Endothelial cell of umbilical vein (primary cell): ENCODE results near the gene SCAPER. TPM values are rescaled to one million over a fixed set of nuclear protein-coding genes. Genes with fewer than 3 reads are reported as not detected.

Source experiments
- BruUV-seq: library from RNA; stranded (reverse); fragments of 400-500 nt; replicated peaks from 2 replicates; lab custom pipeline; 2021; lab: Mats Ljungman, UMichigan
- CTCF ChIA-PET: fragments of 300-600, 350-600 bp; sonication (Branson Sonifier 250); formaldehyde crosslinking; loops from one replicate; lab custom pipeline; 2021; ENCODE audit warnings: antibody characterized with exemption, inconsistent platforms; lab: Charles Lee
- POLR2A ChIA-PET: fragments of 300-600, 350-600 bp; sonication (Branson Sonifier 250); formaldehyde crosslinking; loops from one replicate; lab custom pipeline; 2021; ENCODE audit warnings: antibody characterized with exemption, inconsistent platforms; lab: Charles Lee
- DNase-seq: peaks from one replicate; pipeline ENCODE4 v3.0.0-alpha.2; 2011; ENCODE audit warnings: low read depth, low spot score
- FAIRE-seq: peaks from 2 replicates; lab custom pipeline; 2011; peaks lifted over from hg19 to GRCh38; lab: Jason Lieb, UNC
- H2AFZ ChIP-seq: 2 replicates; pipeline ENCODE4 v1.6.0; 2012; ENCODE audit warnings: low read depth, low read length, control low read depth, inconsistent platforms
- H3K27ac ChIP-seq: 2 replicates; pipeline ENCODE4 v1.5.1; 2011; ENCODE audit warnings: low read depth, mild to moderate bottlenecking, control low read depth, low read length, moderate library complexity; ENCODE audit not compliant: insufficient read depth
- H3K27me3 ChIP-seq, 2 experiments: 2 replicates each; pipeline versions ENCODE4 v1.6.0 to v1.6.1; 2011; ENCODE audit warnings: low read length in 2 of 2, mixed read lengths in 1 of 2; ENCODE audit not compliant: control insufficient read depth in 2 of 2, insufficient read depth in 2 of 2
- H3K36me3 ChIP-seq, 2 experiments: 2 replicates in 1 of 2; 3 replicates in 1 of 2; pipeline ENCODE4 v1.5.1; 2011; ENCODE audit warnings: low read length in 2 of 2, mild to moderate bottlenecking in 1 of 2, moderate library complexity in 1 of 2; ENCODE audit not compliant: control insufficient read depth in 2 of 2, insufficient read depth in 2 of 2; ENCODE audit errors: extremely low read depth in 1 of 2
- H3K4me1 ChIP-seq: 3 replicates; pipeline ENCODE4 v1.5.1; 2011; ENCODE audit warnings: mild to moderate bottlenecking, low read length; ENCODE audit not compliant: control insufficient read depth, insufficient read depth; ENCODE audit errors: extremely low read depth
- H3K4me2 ChIP-seq: 2 replicates; pipeline ENCODE4 v1.6.1; 2011; ENCODE audit warnings: low read length, control low read depth, mixed read lengths; ENCODE audit not compliant: insufficient read depth
- H3K4me3 ChIP-seq, 3 experiments: fragments of 200-600 bp in 1 of 3; sonication (generic), shearing (Covaris generic) in 1 of 3; replicated peaks in 1 of 3; 2 replicates each; pipeline ENCODE4 v1.5.1; 2011 to 2016; ENCODE audit warnings: control low read depth in 3 of 3, low read length in 3 of 3, mild to moderate bottlenecking in 2 of 3, inconsistent platforms in 1 of 3, low read depth in 1 of 3, moderate library complexity in 1 of 3; ENCODE audit not compliant: insufficient read depth in 1 of 3
- H3K79me2 ChIP-seq: 2 replicates; pipeline ENCODE4 v1.6.0; 2012; ENCODE audit warnings: low read length, inconsistent platforms; ENCODE audit not compliant: control insufficient read depth, insufficient read depth
- H3K9ac ChIP-seq: replicated peaks from 2 replicates; pipeline ENCODE3; 2011; ENCODE audit warnings: low read length, control low read depth; ENCODE audit not compliant: insufficient read depth; ENCODE audit errors: extremely low read depth
- H3K9me1 ChIP-seq: replicated peaks from 3 replicates; pipeline ENCODE4 v1.6.0; 2011; ENCODE audit warnings: mild to moderate bottlenecking, low read length; ENCODE audit not compliant: control insufficient read depth, insufficient read depth; ENCODE audit errors: extremely low read depth
- H3K9me3 ChIP-seq: replicated peaks from 2 replicates; pipeline ENCODE4 v1.5.1; 2012; ENCODE audit warnings: low read length, inconsistent platforms; ENCODE audit not compliant: control insufficient read depth, insufficient read depth
- H4K20me1 ChIP-seq: replicated peaks from 2 replicates; pipeline ENCODE3; 2011; ENCODE audit warnings: mild to moderate bottlenecking, low read length; ENCODE audit not compliant: control insufficient read depth, insufficient read depth; ENCODE audit errors: extremely low read depth
- GATA2 ChIP-seq: IDR thresholded peaks from 2 replicates; pipeline ENCODE4 v1.7.0; 2011; ENCODE audit warnings: low read depth, mild to moderate bottlenecking, moderate library complexity, mixed read lengths, low read length; ENCODE audit not compliant: insufficient read length, insufficient read depth
- JUN ChIP-seq: IDR thresholded peaks from 2 replicates; pipeline ENCODE4 v1.6.1; 2011; ENCODE audit warnings: borderline replicate concordance, low read depth; ENCODE audit not compliant: insufficient read length, insufficient read depth
- dilution Hi-C: fragments of 300-500 bp; cut with MboI; formaldehyde crosslinking; loops from one replicate; pipeline ENCODE4 v1.15.0; 2019; ENCODE audit warnings: low sequenced_read_pairs; ENCODE audit not compliant: extremely low pct_ligation_motif_present
- intact Hi-C: fragments of 100-400 bp; cut with micrococcal nuclease; formaldehyde crosslinking; loops from one replicate; pipeline ENCODE4 v1.10.0; 2022
- polyA plus RNA-seq, 4 experiments: library from polyadenylated mRNA; depleted of rRNA in 3 of 4; stranded (reverse) in 3 of 4; unstranded in 1 of 4; fragments of >200 nt; gene quantifications; 2 replicates each; pipeline versions ENCODE4 v1.2.1 to v1.2.3, GENCODE V29; 2011 to 2012; ENCODE audit warnings: missing spikeins in 1 of 4
- total RNA-seq: library from RNA; stranded (reverse); gene quantifications from 2 replicates; pipeline ENCODE4 v1.2.3, GENCODE V29; 2021
- TF ChIP-seq, protein P1 (sequence below), 2 donors: IDR thresholded peaks; 1 replicate in 1 of 2; 2 replicates in 1 of 2; pipeline ENCODE4 v1.5.1; 2011; ENCODE audit warnings: low read length in 2 of 2, mild to moderate bottlenecking in 2 of 2, moderate library complexity in 2 of 2, control low read depth in 1 of 2, inconsistent platforms in 1 of 2, low read depth in 1 of 2; ENCODE audit not compliant: insufficient read depth in 1 of 2; ENCODE audit errors: extremely low read depth in 1 of 2

Gene SCAPER
- total and polyA plus RNA-seq, 2 donors (not counting 3 experiments of a cell fraction or from before 2014, with no cell fraction given), result 2.7 to 12.7 TPM

- dilution Hi-C loops (no loop called here), intact Hi-C loops (no loop called here)
- Histone ChIP-seq H2AFZ (no peak overlapping the region), H4K20me1 (no peaks in the 10 kb centered on the region), H3K4me2 (no peak overlapping the region), H3K9me1 (no peaks in the 10 kb centered on the region), H3K4me1 (no peaks in the 10 kb centered on the region), H3K27me3 (no peaks in the 10 kb centered on the region), H3K27ac (no peak overlapping the region), H3K36me3 (no peaks in the 10 kb centered on the region), H3K9ac (no peak overlapping the region), H3K4me3 (no peak overlapping the region), H3K9me3 (no peaks in the 10 kb centered on the region), H3K79me2 (no peaks in the 10 kb centered on the region)
- TF ChIP-seq GATA2, result no peak
- TF ChIP-seq JUN, result no peak
- no TSS peak for BruUV-seq
- FAIRE-seq (no peak), DNase-seq (no peak)
- CTCF ChIA-PET, result interaction anchor here (1.1 kb wide), 1 partner anchor 17 kb away, joined by 3 read pairs; no protein-coding TSS in a partner anchor
- POLR2A ChIA-PET, result no interaction called here
Measured at GRCh38 chr15:76451540-76451939, 453.6 kb downstream of the SCAPER start.

- H3K27me3 ChIP-seq, result no peaks in the 10 kb centered on the region
- H3K9me1 ChIP-seq, result no peaks in the 10 kb centered on the region
- no peaks in the 10 kb centered on the region for H3K36me3 ChIP-seq
- intact Hi-C loops, result no loop called here
- H3K4me3 ChIP-seq, result no peak overlapping the region
- DNase-seq (no peak), FAIRE-seq (no peak)
- H3K4me2 ChIP-seq, result no peak overlapping the region
- ChIA-PET CTCF (no interaction called here), POLR2A (no interaction called here)
- dilution Hi-C loops, result no loop called here
- no peak overlapping the region for H3K27ac ChIP-seq
- H3K9ac ChIP-seq, result no peak overlapping the region
- no peaks in the 10 kb centered on the region for H4K20me1 ChIP-seq
- no TSS peak for BruUV-seq
- no peaks in the 10 kb centered on the region for H3K4me1 ChIP-seq
- no peaks in the 10 kb centered on the region for H3K79me2 ChIP-seq
- TF ChIP-seq, protein P1, sequence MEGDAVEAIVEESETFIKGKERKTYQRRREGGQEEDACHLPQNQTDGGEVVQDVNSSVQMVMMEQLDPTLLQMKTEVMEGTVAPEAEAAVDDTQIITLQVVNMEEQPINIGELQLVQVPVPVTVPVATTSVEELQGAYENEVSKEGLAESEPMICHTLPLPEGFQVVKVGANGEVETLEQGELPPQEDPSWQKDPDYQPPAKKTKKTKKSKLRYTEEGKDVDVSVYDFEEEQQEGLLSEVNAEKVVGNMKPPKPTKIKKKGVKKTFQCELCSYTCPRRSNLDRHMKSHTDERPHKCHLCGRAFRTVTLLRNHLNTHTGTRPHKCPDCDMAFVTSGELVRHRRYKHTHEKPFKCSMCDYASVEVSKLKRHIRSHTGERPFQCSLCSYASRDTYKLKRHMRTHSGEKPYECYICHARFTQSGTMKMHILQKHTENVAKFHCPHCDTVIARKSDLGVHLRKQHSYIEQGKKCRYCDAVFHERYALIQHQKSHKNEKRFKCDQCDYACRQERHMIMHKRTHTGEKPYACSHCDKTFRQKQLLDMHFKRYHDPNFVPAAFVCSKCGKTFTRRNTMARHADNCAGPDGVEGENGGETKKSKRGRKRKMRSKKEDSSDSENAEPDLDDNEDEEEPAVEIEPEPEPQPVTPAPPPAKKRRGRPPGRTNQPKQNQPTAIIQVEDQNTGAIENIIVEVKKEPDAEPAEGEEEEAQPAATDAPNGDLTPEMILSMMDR (IDR thresholded peaks at IDR 0.05; ENCODE audit: extremely low read depth in 1 of 2, insufficient read depth in 1 of 2, low read depth in 1 of 2, low read length in 2 of 2), result no peak
- no peaks in the 10 kb centered on the region for H3K9me3 ChIP-seq
- no peak overlapping the region for H2AFZ ChIP-seq
Measured at GRCh38 chr15:76449455-76449854, 455.7 kb downstream of the SCAPER start.
